Sciatic nerve (tissue), 2 donors: ENCODE results near the gene AARS1. TPM values are rescaled to one million over a fixed set of nuclear protein-coding genes. Genes with fewer than 3 reads are reported as not detected.
"Not testable (repeated sequence)": the region's sequence is repeated elsewhere in the genome, so short reads cannot be mapped to it uniquely, and the experiment has no call there.

Source experiments
- ATAC-seq: fragments of 200-7000 bp; cut with Tn5 transposase; one replicate; pipeline ENCODE4 v1.9.1; 2020; ENCODE audit warnings: mild to moderate bottlenecking, moderate library complexity
- DNase-seq: peaks from one replicate; pipeline ENCODE4 v3.0.0-alpha.2; 2020; ENCODE audit warnings: low spot score
- intact Hi-C: fragments of 100-400 bp; cut with DNase I; formaldehyde crosslinking; loops from one replicate; pipeline ENCODE4 v1.14.2; 2022
- total RNA-seq: library from RNA; stranded (reverse); fragmentation: NEBNext Ultra II Directional; extraction: Animal tissue kit (Norgen Biotek cat#: 25700); gene quantifications from one replicate; pipeline ENCODE4 v1.2.1, GENCODE V29; 2021
- donor health status: DM: no; HTN: no; CAD: no.
- donor health status: DM: no; HTN: no; CAD: no.

The AARS1 gene
- 73.3 TPM for total RNA-seq

DNA sequence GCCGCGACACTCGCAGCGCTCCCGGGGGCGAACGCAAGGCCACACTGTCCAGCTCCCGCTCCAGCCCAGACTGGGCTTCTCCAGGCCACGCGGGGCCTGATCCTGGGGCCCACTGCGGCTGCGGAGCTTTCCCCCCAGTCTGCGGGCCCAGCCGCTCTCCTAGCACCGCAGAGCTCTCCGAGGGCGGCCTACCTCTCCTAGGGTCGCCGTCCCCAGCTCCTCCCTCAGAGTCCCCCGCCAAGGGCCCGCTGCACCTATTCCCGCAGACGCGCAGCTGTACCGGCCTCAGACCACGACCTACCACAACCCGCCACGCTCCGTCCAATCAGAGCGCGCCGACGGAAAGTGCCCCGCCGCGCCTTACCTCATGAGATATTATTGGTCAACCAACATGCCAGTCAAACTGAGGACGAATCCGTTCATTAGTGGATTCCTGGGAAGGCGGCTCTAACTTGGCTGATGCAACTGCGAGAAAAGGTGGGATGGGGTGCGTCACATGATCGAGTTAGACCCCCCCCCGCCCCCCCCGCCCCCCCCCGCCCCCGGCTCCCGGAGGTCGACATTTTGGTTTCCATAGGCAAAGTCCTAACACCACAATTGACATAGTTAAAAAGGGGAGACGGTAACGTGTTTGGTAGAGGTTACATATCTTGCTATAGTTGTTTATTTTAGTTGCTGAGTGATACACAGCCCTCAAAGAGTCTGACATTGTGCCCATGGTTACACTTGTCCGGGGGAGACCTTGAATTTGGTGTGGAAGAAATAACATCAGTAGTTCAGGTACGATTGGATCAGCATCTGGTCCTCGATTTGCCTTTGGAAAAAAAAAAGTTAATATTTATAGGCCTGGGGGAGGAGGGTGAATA lies at the start of gene AARS1:
Gene AARS1, minus strand, starts transcription at position 278 of the 866 bp plus-strand sequence. CDS start 6,743 bp downstream, outside the sequence.
- ATAC-seq (peak; percentile 99), DNase-seq (peak; percentile 96)
- intact Hi-C loops, result no loop called here

DNA sequence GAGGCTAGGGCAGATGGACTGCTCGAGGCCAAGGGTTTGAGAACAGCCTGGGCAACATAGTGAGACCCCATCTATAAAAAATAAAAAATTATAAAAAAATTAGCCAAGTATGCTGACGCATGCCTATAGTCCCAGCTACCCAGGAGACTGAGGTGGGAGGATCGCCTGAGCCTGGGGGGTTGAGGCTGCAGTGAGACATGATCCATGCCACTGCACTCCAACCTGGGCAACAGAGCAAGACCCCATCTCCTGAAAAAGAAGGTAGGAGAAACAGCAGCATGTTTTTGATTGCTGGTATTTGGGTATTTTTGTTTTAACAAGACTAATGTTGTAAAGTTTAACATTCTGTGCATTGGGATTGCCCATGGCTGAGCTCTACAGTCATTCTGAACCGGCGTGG lies 48.5 kb upstream of the AARS1 start:
- no peak for ATAC-seq
- no peak for DNase-seq
- intact Hi-C loops, result no loop called here

DNA sequence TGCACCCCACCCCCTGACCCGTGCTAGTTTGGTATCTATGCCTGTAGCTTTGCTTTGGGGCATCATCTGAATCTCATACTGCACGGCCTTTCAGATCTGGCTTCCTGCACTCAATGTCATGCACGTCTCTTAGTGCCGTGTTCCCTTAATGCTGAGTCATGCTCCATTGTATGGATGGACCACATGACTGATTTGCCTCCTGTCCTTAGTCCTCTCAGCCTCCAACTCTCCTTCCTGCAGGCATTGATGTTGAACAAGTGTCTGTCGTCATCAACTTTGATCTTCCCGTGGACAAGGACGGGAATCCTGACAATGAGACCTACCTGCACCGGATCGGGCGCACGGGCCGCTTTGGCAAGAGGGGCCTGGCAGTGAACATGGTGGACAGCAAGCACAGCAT lies 43.4 kb upstream of the AARS1 start:
- ATAC-seq, DNase-seq, intact Hi-C loops: not testable (repeated sequence)

GRCh38 chr16:70331588-70332358 lies 42.5 kb upstream of the AARS1 start:
- no peak for DNase-seq
- ATAC-seq, result peak; percentile 67
- intact Hi-C loops, result no loop called here

DNA sequence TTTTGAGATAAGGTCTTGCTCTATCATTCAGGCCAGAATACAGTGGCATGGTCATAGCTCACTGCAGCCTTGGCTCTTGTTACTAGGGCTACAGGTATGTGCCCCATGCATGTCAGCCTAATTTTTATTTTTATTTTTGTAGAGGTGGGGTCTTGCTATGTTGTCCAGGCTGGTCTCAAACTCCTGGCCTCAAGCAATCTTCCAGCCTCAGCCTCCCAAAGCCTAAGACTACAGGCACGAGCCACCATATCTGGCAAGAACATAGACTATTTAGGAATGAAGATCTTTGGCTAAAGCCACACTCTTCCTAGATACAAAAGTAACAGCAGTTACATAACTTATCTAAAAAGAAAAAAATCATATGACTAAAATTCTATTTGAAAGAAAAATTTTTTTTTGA lies 41.8 kb upstream of the AARS1 start:
- ATAC-seq (no peak), DNase-seq (no peak)
- intact Hi-C loops, result no loop called here

- ATAC-seq (no peak), DNase-seq (no peak)
- intact Hi-C loops, result no loop called here
These were observed 35.9 kb upstream of the AARS1 start for GRCh38 chr16:70324998-70325747.

DNA sequence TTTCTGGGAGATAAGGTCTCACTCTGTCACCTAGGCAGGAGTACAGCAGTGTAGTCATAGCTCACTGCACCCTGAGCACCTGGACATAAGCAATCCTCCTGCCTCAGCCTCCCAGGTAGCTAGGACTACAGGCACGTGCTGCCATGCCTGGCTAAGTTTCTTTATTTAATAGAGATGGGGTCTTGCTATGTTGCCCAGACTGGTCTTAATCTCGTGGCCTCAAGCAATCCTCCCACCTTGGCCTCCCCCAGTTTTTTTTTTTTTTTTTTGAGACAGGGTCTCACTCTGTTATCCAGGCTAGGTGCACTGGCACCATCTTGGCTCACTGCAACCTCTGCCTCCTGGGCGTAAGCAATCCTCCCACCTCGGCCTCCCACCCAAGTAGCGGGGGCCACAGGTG lies 30.8 kb upstream of the AARS1 start:
- intact Hi-C loops, result no loop called here
- ATAC-seq (no peak), DNase-seq (no peak)

DNA sequence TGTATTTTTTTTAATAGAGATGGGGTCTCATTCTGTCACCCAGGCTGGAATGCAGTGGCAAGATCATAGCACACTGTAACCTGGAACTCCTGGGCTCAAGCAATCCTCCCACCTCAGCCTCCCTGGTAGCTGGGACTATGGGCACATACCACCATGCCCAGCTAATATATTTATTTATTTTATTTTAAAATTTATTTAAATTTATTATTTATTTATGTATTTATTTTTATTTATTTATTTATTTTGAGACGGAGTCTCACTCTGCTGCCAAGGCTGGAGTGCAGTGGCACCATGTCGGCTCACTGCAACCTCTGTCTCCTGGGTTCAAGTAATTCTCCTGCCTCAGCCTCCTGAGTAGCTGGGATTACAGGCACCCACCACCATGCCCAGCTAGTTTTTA lies 18.4 kb upstream of the AARS1 start:
- intact Hi-C loops, ATAC-seq, DNase-seq: not testable (repeated sequence)

DNA sequence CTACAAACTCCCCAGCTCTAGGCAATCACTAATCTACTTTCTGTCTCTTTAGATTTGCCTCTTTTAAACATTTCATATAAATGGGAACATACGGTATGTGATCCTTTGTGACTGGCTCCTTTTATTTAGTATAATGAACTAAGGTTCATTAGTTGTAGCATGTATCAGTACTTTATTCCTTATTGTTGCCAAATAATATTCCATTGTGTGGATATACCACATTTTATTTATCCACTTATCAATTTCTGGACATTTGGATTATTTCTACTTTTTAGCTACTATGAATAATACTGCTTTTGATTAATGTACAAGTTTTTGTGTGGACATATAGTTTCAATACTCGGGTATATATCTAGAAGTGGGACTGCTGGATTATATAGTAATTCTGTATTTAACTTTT lies 17.6 kb upstream of the AARS1 start:
- no peak for ATAC-seq
- DNase-seq, result no peak
- intact Hi-C loops, result no loop called here

- ATAC-seq (no peak), DNase-seq (no peak)
- intact Hi-C loops, result no loop called here
These were observed 15.7 kb upstream of the AARS1 start for GRCh38 chr16:70304892-70305448.

- intact Hi-C loops, result no loop called here
- ATAC-seq (no peak), DNase-seq (no peak)
These were observed 13.4 kb upstream of the AARS1 start for GRCh38 chr16:70302745-70303144.

DNA sequence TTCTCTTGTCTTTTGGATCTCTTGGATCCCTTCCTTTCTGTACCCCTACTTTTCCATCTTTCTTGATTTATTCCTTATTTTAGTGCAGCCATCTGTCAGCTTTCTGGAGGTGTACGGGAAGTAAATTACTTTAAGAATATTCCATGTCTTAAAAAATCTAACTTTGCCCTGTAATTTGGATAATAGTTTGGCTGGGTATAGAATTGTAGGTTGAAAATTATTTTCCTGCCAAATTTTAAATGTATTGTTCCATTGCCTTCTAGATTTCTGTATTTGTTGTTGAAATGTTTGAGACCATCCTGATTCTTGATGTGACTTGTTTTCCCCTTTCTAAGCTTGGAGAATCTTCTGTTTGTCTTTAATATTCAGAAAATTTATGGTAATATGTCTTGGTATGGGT lies 11.8 kb upstream of the AARS1 start:
- ATAC-seq, result no peak
- intact Hi-C loops, result no loop called here
- no peak for DNase-seq

GRCh38 chr16:70298988-70299938 lies 10.0 kb upstream of the AARS1 start, which contains the start of gene DDX19B:
TSS of gene DDX19B (plus strand) at chr16:70299186. CDS start at chr16:70299298, 112 bp downstream.
- ATAC-seq, result peak; percentile 97
- peak; percentile 89 for DNase-seq
- intact Hi-C loops, result no loop called here

- ATAC-seq (no peak), DNase-seq (no peak)
- intact Hi-C loops, result no loop called here
These were observed 6.3 kb upstream of the AARS1 start for GRCh38 chr16:70295634-70296033.

- peak; percentile 41 for DNase-seq
- ATAC-seq, result no peak
- intact Hi-C loops, result no loop called here
These were observed 5.2 kb upstream of the AARS1 start for GRCh38 chr16:70294385-70295025.

GRCh38 chr16:70292148-70292547 lies 2.8 kb upstream of the AARS1 start:
- intact Hi-C loops, ATAC-seq: not testable (repeated sequence)
- peak; percentile 40 for DNase-seq

- intact Hi-C loops, result no loop called here
- DNase-seq (no peak), ATAC-seq (no peak)
These were observed 1.7 kb upstream of the AARS1 start for GRCh38 chr16:70290949-70291519.
